ENCODE measurements around the gene SYNE2. TPM values are rescaled to one million over a fixed set of nuclear protein-coding genes. Genes with fewer than 3 reads are reported as not detected.
"Not testable (repeated sequence)": the region's sequence is repeated elsewhere in the genome, so short reads cannot be mapped to it uniquely, and the experiment has no call there.

Gene SYNE2
- polyA plus RNA-seq, 3 donors: 101 to 171 (median 160) TPM

DNA sequence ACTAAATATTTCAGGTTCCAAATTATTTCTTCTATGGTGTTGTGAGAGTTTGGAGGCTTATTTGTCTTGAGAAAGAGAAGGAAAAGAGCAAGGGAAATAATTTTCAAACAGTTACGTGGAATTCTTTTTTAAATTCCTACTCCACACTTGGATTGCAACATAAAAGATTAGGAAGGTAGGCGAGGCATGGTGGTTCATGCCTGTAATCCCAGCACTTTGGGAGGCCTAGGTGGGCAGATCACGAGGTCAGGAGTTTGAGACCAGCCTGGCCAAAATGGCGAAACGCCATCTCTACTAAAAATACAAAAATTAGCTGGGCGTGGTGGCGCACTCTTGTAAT is 265.6 kb downstream of the SYNE2 start:
- DNase-seq: not testable (repeated sequence)

DNA sequence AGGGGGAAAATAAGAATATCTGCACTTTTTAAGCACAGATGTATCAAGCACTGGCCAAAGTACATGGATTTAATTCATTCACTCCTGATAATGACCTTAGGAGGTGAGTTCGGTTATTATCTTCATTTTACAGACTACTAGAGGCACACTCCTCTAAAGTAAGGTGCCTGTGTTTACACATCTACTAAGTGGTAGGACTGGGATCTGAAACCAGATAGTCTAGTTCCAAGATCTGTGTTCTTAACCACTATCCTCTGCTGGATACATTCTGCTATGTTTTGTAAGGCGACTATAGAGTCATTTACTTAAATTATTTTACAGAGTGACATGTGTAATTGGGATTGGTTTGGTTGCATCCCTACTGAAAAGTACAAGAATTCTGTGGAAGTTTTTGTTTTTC is 266.1 kb downstream of the SYNE2 start:
- no peak for DNase-seq

DNA sequence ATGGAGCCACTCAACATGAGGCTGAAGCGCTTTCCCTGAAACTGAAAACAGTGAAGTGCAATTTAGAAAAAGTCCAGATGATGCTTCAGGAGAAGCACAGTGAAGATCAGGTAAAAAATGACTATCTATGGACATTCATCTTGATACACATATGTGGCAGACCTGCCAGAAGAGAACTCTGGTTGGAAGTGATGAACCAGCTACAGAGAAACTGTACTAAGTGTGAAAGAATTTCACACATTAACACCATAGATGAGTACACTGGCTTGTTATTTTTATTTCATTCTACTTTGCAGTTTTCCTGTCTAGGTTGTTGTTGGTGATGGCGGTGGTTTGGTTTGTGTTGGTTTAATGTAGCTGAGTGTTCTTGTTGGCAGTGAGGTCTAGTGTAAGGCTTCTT is 266.7 kb downstream of the SYNE2 start:
- DNase-seq: no peak

DNA sequence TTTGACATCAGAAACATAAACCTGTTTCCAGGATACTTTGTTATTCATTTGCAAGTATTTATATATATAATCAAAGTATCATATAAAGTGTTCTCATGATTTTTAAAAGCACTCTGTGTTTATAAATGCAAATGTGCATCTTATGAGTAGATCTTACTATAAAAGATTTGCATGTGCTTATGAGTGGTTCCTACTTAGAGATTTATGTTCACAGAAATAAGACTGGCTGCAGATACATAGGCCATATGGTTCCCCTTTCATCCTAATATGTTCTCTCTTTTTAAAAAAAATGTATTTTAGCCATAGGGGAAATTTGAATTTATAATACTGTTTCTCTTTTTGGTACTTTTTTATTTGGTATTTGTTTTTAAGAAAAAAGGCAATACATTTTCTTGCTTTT is 267.2 kb downstream of the SYNE2 start:
- DNase-seq: no peak

DNA sequence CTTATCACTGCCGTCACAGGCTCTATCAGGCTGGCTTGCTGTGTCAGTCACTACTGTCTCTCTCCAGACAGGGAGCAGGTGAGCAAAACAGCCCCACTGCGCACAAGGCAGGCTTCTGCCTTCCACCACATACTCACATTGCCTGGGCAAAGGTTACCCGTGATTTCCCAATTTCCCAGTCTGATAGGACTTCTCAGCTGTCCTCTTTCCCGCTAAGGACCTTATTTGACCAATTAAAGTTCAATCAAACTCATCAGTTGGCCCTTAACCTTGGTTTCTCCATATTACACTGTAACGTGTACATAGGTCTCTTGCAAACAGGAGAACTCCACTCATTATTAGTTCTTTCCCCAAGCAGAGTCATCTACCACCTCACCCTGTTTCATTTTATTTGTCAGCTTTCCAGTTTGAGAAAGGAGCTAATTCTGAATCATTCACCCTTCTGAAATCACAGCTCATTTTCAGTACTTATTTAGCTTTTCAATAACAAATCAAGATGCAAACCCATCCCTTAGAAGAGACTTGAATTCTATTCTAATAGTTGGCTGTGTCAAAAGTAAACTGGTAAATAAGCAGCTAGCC is 270.5 kb downstream of the SYNE2 start:
- DNase-seq: no peak

DNA sequence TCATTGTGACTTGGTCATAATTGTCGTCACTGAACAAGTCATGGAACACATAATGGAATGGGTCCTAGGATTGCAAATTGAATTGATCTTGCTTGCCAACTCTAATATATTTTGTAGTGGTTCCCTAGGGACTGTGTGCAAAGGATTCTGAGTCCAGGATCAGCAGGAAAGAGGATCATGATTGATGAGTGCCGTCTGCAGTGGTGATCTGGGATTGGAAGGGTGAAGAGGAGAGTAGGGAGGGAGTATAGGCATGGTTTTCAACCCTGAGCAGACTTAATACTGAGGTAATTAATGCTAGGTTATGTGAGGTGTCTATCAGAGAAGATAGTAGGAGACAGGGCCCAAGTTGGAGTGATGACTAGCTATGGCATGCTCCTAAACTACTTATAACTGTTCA is 272.5 kb downstream of the SYNE2 start:
- DNase-seq: no peak

DNA sequence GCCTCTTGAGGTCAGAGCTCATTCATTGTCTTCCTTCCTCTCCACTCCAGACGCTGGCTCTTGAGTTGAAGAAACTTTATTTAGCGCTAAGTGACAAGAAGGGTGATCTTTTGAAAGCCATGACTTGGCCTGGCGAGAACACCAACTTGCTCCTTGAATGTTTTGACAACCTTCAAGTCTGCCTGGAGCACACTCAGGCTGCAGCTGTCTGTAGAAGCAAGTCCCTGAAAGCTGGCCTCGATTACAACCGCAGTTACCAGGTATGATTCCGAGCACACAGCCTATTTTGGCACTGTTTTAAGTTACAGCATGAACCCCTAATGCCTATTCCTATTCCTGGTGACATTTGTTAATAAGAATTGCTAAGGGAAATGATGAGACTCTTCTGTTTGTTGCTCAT is 273.7 kb downstream of the SYNE2 start:
- DNase-seq: no peak

DNA sequence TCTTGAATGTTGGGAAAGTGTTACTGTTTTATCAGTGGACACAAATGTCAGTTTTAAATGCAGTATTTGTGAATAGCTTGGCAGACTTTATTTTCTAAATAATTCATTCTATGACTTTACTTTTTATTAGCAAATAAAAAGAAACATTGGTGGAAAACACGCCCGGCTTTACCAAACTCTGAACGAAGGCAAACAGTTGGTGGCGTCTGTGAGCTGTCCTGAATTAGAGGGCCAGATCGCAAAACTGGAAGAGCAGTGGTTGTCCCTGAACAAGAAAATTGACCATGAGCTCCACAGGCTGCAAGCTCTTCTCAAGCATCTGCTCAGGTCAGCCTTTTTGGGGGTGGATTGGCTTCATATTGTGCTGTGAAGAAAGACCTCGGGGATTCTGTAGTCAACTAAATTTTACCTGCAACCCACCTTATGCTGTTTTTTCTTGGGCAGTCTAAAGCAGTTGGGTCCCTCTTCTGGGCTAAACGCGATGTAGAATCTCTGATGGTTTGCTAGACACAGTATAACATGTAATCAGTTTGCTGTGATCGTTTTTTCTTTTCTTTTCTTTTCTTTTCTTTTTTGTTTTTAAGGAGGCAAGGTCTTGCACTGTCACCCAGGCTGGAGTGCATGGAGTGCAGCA is 285.0 kb downstream of the SYNE2 start:
- DNase-seq: no peak

DNA sequence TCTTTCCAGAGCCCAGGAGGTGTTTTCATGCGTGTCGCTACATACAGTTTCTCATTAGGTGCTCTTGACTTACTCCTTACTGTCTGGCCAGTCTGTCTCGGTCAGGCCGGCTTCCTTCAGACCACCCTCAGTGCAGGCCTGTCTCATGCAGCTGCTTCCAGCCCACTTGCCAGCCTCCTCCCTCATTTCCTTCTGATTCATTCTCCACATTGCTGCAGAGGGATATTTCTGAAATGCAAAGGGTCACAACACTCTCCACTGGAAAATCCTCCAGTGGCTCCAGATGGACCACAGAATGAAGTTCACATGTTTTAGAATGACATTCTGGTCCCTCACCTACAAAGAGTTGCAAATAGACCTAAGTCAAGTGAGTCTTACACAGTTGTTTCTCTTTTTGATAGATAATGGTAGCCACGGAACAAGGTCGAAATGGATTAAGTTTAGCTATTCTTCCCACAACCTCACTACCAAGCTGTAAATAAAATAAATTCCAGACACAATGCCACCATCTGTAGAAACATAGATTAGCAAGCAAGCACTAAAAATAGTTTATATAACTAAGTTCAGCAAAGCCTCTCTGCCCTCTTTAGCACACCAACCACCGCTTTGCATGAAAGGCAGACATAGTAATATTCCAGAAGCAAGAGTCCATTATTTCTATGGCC is 294.5 kb downstream of the SYNE2 start:
- no peak for DNase-seq

DNA sequence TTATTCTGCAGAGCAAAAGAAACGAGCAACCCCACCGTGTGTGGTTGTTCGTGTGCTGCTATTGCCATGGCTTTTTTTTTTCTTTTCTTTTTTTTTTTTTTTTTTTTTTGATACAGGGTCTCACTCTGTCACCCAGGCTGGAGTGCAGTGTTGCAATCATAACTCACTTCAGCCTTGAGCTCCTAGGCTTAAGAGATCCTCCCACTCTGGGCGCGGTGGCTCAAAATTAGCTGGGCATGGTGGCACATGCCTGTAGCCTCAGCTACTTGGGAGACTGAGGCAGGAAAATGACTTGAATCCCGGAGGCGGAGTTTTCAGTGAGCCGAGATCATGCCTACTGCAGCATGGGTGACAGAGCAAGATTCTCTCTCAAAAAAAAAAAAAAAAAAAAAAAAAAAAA is 297.1 kb downstream of the SYNE2 start:
- DNase-seq: no peak

DNA sequence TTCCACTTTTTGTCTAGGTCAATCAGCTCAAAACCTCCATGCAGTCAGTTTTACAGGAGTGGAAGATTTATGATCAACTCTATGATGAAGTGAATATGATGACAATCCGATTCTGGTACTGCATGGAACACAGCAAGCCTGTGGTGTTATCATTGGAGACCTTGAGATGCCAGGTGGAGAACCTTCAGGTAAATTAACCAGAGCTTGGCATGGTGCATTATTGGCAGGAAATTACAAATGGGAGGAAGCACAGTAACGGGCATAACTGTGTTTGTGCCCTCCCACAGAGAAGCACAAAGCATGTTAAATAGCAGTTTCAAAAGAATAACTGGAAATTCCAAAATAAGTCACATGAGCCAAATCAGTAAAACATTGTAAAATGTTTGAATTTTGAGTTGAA is 305.8 kb downstream of the SYNE2 start:
- no peak for DNase-seq

DNA sequence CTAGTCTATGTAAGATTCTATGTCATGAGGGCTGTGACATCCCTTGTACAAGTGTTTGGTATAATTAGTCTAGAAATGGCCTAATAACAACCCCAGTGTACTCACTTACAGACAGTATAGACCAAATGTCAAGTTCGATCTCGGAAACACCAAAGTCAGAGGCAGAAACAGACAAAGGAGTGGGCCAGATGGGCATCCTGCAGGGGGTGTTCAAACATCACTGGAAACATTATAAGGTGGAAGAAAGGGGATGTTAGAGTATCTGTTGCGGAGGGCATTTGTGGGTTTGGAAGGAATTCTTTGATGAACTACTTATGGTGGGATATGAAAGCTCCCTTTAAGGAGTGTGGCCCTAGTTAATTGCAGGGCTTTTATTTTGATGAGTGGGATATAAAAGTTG is 306.8 kb downstream of the SYNE2 start:
- no peak for DNase-seq

DNA sequence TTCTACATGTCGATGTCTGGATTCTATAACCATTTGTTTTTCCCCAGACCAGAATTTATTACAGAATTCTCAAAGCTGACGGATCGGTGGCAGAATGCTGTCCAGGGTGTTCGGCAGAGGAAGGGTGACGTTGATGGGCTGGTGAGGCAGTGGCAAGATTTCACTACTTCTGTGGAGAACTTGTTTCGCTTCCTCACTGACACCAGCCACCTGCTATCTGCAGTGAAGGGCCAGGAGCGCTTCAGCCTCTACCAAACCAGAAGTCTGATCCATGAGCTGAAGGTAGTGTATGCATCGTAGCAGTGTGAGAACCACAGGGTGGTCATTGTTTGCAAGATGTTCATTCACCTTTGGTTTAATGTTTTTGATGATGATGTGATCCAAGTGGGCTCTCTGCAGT is 317.4 kb downstream of the SYNE2 start:
- DNase-seq: no peak

DNA sequence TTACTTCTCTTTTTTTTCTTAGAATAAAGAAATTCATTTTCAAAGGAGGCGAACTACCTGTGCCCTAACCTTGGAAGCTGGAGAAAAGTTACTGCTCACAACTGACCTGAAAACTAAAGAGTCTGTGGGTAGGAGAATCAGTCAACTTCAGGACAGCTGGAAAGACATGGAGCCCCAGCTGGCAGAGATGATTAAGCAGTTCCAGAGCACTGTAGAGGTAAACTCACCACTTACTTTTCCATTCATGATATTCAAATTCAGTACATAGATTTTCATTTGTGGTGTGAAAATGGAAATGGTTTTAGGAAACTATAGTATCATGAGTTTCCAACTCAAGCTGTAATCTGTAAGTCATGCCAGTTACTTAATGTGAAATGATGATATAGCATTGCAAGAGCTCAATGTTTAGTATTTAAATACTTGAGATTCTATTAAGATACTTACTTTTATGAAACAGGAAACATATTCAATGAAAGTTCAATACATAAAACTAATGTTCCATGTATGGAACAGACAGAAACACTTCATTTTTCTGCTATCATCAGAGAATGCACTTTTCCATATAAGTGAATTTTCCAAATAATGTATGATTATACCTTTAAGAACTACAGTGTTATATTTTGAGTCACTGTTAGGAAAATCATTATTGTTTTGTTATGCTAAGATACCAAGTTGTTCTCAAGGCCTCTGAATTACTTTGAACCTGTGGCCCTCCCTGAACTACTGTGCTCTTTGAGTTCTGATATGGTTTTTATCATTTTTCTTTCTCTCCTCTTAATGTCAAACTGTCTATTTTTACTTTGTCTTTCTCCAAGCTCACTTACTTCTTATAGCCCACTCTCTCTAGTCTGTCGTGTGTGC is 322.3 kb downstream of the SYNE2 start:
- DNase-seq: no peak

DNA sequence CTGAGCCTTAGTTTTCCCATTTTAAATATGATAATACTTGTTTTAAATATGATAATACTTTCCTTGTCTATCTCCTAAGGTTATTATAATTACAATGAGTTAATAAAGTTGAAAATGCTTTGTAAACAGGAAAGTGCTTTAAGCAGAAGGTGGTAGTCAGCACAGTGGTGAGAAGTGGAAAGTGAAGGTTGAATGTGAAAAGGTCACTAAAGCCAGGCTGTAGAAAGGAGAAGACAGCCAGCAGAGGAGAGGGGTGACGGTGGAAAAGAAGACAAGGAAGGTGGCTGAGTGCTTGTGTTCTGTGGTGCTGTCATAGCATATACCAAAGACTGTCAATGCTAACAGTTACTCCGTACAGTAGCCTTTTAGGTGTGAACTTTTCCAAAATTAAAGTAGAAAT is 323.5 kb downstream of the SYNE2 start:
- no peak for DNase-seq

DNA sequence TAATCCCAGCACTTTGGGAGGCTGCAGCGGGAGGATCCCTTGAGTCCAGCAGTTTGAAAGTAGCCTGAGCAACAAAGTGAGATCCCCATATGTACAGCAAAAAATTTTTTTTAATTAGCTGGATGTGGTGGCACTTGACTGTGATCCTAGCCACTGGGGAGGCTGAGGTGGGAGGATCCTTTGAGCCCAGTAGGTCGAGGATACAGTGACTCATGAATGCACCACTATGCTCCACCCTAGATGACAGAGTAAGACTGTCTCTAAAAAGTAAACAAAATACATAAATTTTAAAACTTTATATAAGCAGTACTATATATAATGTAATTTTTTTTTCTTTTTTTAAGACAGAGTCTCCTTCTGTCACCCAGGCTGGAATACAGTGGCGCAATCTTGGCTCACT is 326.0 kb downstream of the SYNE2 start:
- no peak for DNase-seq

DNA sequence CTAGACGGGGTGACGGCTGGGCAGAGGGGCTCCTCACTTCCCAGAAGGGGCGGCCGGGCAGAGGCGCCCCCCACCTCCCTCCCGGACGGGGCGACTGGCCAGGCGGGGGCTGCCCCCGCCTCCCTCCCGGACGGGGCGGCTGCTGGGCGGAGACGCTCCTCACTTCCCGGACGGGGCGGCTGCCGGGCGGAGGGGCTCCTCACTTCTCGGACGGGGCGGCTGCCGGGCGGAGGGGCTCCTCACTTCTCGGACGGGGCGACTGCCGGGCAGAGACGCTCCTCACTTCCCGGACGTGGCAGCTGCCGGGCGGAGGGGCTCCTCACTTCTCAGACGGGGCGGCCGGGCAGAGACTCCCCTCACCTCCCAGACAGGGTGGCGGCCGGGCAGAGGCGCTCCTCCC is 330.1 kb downstream of the SYNE2 start:
- DNase-seq: not testable (repeated sequence)

DNA sequence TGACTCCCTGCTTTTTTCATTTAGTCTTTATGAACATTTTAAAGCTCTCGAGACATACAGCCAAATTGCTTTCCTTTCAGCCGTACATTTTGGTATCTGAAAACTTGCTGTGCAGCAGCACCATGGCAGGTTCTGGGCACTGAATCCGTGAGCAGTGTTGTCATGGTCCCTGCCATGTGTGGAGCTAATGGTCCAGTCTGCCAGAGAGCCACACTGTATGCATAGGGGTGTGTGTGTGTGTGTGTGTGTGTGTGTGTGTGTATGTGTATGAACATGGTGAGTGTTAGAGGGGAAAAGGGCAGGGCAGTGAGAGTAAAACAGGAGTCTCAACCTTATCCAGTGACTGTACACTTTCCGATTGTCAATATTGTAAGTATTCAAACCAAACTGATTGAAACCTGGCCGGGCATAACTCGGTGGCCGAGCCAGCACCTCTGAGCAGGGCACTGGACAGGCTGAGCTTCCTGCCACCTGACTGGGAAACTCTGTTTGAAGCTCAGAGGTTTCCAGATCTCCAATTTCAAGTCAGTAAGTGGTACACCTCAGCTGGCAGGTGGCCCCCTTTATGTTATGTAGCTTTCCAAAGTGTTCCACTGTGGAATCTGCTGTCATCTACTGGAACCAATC is 331.4 kb downstream of the SYNE2 start:
- DNase-seq: no peak

DNA sequence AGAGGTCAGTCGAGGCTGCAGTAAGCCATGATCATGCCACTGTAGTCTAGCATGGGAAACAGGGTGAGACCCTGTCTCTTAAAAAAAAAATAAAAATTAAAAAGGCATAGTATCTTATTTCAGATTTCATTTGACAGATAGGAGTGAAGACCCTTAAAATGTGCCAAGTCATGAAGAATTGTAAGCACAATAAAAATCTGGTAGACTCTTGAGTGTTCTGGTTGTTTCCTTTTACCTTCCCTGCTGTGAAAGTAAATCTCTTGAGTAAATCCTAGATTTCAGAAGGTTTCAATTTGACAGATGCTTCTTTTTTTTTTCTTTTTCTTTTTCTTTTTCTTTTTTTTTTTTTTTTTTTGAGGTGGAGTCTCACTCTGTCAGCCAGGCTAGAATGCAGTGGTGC is 332.4 kb downstream of the SYNE2 start:
- DNase-seq: no peak

DNA sequence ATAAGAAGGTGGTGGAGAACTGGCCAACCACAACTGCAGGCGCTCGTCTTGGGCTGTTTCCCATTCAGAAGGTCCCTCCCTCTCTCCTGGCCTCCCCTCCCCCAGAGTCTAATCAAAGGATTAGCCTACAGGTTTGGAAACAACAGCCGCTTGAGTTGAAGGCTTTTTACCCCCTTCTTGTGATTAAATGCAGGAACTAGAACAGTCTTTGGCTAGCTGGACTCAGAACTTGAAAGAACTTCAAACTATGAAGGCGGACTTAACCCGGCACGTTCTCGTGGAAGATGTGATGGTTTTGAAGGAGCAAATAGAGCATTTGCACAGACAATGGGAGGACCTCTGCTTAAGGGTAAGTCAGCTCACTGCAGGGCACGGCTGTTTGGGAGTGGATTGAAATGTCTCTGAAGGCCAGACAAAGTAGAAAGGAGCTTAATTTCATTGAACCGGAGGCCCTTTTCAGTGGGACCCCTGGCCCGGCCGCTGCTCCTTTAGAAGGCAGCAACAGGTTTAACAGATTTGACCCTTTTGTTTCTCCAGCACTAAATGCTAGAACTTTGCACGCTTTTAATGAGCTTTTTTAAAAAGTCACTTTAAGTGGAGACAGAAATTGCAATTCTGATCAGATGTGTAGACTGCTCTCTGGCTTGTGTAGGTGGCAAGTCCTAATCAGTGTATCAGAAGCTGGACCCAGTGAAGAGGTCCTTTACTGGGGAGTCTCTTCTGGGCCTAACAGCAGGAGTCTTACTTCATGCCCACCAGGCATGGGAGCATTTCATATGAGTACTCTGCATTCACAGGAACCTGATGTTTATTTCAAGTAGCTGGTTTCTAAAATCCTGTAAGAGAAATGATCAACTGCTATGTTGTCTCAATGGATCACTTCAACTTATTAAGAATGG is 333.7 kb downstream of the SYNE2 start:
- DNase-seq: no peak

DNA sequence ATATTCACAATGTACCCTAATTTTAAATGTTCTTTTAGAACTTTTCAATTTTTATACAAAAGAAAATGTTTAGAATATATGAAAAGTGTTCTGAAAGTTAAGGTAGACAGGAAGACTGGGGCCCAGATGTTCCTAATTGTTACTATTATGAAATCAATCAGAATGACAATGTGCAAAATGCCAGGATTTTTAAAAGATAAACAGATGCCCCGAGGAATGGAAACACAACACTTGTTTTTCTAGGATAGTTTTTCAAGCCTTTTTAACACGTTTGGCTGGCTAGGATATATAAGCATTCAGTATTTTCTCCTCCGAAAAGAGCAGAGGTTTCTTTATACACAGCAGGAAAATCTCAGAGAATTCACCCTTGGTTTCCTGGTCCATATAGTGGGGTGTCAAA is 334.5 kb downstream of the SYNE2 start:
- no peak for DNase-seq
